ENCODE measurements around the gene C8A. TPM values are rescaled to one million over a fixed set of nuclear protein-coding genes. Genes with fewer than 3 reads are reported as not detected.

Gene C8A
- total and polyA plus RNA-seq, 2 of the 13 experiments (the other 11 are each of a cell fraction or from before 2014, with no cell fraction given) = 10.5 to 15.0 TPM

DNA sequence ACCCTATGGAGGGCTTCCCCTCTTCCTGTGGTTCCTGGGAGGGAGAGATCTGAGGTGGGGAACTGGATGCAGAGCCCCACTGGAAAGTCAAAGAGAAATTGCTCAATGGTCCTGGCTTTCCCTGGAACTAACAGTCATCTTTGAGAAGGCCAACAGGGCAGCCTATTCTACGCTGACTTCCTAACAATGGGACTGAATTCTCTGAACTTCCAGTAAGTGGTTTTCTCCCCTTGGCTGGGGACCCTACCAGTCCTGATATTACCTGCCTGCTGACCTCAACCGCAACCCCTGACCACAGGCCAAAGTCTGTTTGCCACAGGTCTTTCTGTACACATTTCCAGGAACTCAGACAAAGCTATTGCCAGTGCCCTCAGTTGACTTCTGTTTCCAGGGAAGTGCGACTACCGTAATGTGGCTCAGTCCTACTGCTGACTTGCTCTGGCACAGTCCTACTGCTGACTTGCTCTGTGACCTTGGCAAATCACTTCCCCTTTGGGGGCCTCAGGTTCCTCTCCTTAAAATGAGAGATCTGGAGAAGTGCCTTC lies 55.9 kb downstream of the C8A start (continued):
- TF ChIP-seq, protein P1, sequence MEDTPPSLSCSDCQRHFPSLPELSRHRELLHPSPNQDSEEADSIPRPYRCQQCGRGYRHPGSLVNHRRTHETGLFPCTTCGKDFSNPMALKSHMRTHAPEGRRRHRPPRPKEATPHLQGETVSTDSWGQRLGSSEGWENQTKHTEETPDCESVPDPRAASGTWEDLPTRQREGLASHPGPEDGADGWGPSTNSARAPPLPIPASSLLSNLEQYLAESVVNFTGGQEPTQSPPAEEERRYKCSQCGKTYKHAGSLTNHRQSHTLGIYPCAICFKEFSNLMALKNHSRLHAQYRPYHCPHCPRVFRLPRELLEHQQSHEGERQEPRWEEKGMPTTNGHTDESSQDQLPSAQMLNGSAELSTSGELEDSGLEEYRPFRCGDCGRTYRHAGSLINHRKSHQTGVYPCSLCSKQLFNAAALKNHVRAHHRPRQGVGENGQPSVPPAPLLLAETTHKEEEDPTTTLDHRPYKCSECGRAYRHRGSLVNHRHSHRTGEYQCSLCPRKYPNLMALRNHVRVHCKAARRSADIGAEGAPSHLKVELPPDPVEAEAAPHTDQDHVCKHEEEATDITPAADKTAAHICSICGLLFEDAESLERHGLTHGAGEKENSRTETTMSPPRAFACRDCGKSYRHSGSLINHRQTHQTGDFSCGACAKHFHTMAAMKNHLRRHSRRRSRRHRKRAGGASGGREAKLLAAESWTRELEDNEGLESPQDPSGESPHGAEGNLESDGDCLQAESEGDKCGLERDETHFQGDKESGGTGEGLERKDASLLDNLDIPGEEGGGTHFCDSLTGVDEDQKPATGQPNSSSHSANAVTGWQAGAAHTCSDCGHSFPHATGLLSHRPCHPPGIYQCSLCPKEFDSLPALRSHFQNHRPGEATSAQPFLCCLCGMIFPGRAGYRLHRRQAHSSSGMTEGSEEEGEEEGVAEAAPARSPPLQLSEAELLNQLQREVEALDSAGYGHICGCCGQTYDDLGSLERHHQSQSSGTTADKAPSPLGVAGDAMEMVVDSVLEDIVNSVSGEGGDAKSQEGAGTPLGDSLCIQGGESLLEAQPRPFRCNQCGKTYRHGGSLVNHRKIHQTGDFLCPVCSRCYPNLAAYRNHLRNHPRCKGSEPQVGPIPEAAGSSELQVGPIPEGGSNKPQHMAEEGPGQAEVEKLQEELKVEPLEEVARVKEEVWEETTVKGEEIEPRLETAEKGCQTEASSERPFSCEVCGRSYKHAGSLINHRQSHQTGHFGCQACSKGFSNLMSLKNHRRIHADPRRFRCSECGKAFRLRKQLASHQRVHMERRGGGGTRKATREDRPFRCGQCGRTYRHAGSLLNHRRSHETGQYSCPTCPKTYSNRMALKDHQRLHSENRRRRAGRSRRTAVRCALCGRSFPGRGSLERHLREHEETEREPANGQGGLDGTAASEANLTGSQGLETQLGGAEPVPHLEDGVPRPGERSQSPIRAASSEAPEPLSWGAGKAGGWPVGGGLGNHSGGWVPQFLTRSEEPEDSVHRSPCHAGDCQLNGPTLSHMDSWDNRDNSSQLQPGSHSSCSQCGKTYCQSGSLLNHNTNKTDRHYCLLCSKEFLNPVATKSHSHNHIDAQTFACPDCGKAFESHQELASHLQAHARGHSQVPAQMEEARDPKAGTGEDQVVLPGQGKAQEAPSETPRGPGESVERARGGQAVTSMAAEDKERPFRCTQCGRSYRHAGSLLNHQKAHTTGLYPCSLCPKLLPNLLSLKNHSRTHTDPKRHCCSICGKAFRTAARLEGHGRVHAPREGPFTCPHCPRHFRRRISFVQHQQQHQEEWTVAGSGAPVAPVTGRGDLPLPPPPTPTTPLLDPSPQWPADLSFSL (CRISPR knock-in tag; IDR thresholded peaks at IDR 0.05) = no peak
- TF ChIP-seq, protein P2, sequence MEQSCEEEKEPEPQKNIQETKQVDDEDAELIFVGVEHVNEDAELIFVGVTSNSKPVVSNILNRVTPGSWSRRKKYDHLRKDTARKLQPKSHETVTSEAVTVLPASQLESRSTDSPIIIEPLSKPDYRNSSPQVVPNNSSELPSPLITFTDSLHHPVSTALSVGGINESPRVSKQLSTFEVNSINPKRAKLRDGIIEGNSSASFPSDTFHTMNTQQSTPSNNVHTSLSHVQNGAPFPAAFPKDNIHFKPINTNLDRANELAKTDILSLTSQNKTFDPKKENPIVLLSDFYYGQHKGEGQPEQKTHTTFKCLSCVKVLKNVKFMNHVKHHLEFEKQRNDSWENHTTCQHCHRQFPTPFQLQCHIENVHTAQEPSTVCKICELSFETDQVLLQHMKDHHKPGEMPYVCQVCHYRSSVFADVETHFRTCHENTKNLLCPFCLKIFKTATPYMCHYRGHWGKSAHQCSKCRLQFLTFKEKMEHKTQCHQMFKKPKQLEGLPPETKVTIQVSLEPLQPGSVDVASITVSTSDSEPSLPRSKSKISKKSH (CRISPR knock-in tag; IDR thresholded peaks at IDR 0.05; ENCODE audit: borderline replicate concordance) = no peak
- TF ChIP-seq KLF16 (CRISPR knock-in tag; IDR thresholded peaks at IDR 0.05) (peak in 1 of 2 experiments; percentile 91; a peak in 2 of 4 replicates), ATF7 (IDR thresholded peaks at IDR 0.05) (no peak), ATF7 (CRISPR knock-in tag; IDR thresholded peaks at IDR 0.05) (peak; percentile 88), REXO4 (CRISPR knock-in tag; IDR thresholded peaks at IDR 0.05; ENCODE audit: borderline replicate concordance) (no peak), MEIS1 (CRISPR knock-in tag; IDR thresholded peaks at IDR 0.05; ENCODE audit: borderline replicate concordance) (no peak; the same call in 1 of the 2 replicates), NFYB (CRISPR knock-in tag; IDR thresholded peaks at IDR 0.05) (no peak), ZNF768 (CRISPR knock-in tag; IDR thresholded peaks at IDR 0.05) (no peak), FOXK1 (CRISPR knock-in tag; IDR thresholded peaks at IDR 0.05; ENCODE audit: borderline replicate concordance, low read depth) (peak; percentile 98), TEAD3 (CRISPR knock-in tag; optimal IDR thresholded peaks at IDR 0.05; ENCODE audit: borderline replicate concordance) (peak; percentile 91), HNRNPK (IDR thresholded peaks at IDR 0.05; ENCODE audit: low read depth, low read length, poor library complexity, severe bottlenecking) (no peak), KDM5B (CRISPR knock-in tag; IDR thresholded peaks at IDR 0.05; ENCODE audit: borderline replicate concordance) (0 out of 2 replicates have a peak, but pooled peaks have one; percentile 49), MIXL1 (CRISPR knock-in tag; IDR thresholded peaks at IDR 0.05) (peak; percentile 90), SYNCRIP (IDR thresholded peaks at IDR 0.05; ENCODE audit: insufficient read depth, low read depth, low read length) (no peak), ZNF136 (CRISPR knock-in tag; IDR thresholded peaks at IDR 0.05; ENCODE audit: low read depth) (no peak)
- TF ChIP-seq, protein P3, sequence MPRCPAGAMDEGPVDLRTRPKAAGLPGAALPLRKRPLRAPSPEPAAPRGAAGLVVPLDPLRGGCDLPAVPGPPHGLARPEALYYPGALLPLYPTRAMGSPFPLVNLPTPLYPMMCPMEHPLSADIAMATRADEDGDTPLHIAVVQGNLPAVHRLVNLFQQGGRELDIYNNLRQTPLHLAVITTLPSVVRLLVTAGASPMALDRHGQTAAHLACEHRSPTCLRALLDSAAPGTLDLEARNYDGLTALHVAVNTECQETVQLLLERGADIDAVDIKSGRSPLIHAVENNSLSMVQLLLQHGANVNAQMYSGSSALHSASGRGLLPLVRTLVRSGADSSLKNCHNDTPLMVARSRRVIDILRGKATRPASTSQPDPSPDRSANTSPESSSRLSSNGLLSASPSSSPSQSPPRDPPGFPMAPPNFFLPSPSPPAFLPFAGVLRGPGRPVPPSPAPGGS (CRISPR knock-in tag; IDR thresholded peaks at IDR 0.05) = peak; percentile 73; the same call in 1 of the 2 replicates
- TF ChIP-seq, protein P4, sequence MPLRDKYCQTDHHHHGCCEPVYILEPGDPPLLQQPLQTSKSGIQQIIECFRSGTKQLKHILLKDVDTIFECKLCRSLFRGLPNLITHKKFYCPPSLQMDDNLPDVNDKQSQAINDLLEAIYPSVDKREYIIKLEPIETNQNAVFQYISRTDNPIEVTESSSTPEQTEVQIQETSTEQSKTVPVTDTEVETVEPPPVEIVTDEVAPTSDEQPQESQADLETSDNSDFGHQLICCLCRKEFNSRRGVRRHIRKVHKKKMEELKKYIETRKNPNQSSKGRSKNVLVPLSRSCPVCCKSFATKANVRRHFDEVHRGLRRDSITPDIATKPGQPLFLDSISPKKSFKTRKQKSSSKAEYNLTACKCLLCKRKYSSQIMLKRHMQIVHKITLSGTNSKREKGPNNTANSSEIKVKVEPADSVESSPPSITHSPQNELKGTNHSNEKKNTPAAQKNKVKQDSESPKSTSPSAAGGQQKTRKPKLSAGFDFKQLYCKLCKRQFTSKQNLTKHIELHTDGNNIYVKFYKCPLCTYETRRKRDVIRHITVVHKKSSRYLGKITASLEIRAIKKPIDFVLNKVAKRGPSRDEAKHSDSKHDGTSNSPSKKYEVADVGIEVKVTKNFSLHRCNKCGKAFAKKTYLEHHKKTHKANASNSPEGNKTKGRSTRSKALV (CRISPR knock-in tag; IDR thresholded peaks at IDR 0.05) = 0 out of 2 replicates have a peak, but pooled peaks have one; percentile 65

Measured in HepG2 (cell line).